GM19240 (cell line): Measurements from ENCODE around the gene SH3PXD2A.

Experiments
- DNase-seq: peaks from one replicate; pipeline ENCODE4 v3.0.0; 2011; ENCODE audit warnings: low spot score; ENCODE audit not compliant: insufficient read length

The SH3PXD2A gene

DNA sequence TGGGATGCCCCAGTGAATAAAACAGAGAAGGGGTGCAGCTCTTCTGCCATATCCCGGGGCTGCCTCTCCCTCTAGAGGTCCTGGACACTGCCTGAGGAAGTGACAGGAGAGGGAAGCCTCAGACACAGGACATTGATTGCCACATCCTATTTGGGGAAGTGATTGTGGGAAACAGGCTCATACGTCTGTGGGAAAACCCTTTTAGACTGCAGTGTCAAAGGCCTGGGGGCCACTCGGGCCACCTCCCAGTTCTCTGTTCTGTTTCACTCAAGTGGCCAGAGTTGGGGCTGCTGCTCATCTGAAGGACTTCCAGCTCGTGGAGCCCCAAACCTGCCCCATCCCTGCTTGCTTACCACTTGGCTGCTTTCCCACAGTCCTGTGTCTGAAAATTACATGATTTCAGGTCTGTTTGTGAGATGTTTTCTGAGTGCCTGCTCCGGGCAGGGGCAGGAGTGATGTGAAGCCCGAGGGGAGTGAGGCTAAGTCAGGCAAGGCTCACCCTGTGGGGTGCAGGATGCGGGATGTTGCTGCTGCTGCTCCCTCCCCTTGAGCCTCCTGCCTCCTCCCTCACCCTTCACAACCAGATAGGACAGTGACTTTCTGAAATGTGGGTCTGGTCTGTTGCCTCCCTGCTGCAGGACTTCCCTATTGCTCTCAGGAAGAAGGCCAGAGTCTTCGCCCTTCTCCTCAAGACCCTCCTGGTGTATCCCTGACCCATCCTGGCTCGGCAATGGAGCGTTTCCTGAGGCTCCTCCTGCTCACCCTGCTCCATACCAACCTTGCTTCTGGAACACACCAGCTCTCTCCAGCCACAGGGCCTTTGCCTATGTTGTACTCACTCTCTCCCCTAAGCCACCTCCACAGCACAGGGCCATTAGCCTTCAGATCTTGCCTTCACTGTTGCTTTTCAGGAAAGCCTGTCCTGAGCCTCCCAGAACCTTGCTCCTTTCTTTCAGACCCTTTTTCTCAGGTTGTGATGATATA lies 303.5 kb downstream of the SH3PXD2A start:
- DNase-seq, result no peak

GRCh38 chr10:103550229-103550628 lies 305.1 kb downstream of the SH3PXD2A start:
- no peak for DNase-seq

DNA sequence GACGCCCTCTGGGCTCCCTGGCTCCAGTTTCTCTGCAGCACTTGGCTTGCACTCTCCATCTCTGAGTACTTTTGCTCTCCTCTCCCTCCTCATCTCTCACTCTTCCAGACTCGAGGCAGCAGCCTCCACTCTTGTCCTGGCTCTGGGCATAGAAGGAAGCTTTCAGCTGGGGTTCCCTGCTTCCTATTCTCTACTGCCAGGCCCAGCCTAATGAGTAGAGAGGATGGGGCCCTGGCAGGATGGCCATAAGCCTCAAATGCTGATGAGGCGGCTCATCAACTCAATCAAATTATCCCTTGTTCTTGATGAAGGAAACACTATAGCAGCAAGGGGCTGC lies 306.1 kb downstream of the SH3PXD2A start:
- DNase-seq, result no peak

DNA sequence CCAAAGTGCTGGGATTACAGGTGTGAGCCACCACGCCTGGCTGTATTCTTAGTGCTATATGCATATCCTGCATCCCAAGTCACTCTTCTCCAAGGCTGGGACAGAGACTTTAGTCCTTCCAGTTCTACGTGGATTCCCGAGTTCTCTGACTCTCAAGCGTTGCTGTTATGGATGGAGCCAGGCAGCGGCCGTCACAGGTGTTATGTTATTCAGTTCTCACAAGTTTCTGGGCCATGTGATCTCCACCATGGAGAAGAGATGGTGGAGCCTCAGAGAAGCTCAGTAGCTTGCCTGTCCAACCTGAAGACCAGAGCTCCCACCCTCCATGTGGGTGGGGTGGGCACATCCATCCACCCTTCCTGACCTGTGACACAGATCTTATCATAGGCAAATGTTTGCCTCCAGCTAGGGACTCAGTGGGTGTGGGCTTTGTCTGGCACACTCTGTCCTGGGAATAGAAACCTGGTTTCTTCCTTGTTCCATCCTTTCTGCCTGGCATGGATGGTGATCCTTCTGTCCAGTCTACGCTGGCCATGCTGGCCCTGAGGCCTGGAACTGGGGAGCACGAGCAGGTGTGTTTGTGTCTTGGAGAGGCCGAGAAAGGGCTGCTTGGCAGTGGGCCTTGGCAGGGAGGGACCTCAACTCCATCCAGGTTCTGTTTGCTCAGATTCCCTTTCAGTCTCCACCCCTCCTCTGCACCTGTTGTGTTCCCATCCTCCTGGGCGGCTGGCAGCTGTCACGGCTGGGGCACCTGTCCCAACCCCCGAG lies 306.6 kb downstream of the SH3PXD2A start:
- DNase-seq, result no peak

- no peak for DNase-seq
Observed at GRCh38 chr10:103548006-103548405, 307.4 kb downstream of the SH3PXD2A start.

GRCh38 chr10:103547391-103547946 lies 307.9 kb downstream of the SH3PXD2A start:
- DNase-seq, result no peak

DNA sequence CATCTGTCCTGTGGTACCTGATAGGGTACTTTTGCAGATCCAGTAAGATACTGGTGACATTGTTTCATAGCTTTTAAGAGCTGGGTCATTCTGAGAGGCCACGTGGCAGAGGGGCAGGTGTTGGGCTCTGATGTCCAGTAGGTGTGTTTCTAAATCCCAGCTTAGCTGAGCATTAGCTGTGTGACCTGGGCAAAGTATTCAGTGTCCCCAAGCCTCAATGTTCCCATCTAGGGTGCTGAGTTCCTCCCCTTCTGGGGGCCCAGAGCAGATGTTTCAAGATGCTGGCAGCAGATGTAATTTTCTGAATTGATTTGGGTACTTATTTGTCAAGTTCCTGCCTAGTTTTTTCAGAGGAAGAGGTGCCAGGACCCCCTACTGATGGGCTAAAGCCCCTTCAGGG lies 309.0 kb downstream of the SH3PXD2A start:
- DNase-seq, result no peak

- no peak for DNase-seq
Observed at GRCh38 chr10:103545771-103546281, 309.6 kb downstream of the SH3PXD2A start.

- DNase-seq, result no peak
Observed at GRCh38 chr10:103545366-103545765, 310.0 kb downstream of the SH3PXD2A start.

GRCh38 chr10:103544657-103545310 lies 310.6 kb downstream of the SH3PXD2A start:
- no peak for DNase-seq
